Chondrocyte (in vitro differentiated cells): ENCODE results near the gene NBAS. TPM values are rescaled to one million over a fixed set of nuclear protein-coding genes. Genes with fewer than 3 reads are reported as not detected.
"Not testable (repeated sequence)": the region's sequence is repeated elsewhere in the genome, so short reads cannot be mapped to it uniquely, and the experiment has no call there.

Experiments used
- DNase-seq: peaks from one replicate; pipeline ENCODE4 v3.0.0; 2021; ENCODE audit warnings: mixed read lengths, low spot score
- H3K27ac Mint-ChIP-seq: one replicate; pipeline ENCODE4 v1.8.0; 2021; ENCODE audit warnings: mild to moderate bottlenecking, moderate library complexity, mixed read lengths; ENCODE audit not compliant: unreplicated experiment
- H3K27me3 Mint-ChIP-seq: 2 replicates; pipeline ENCODE4 v1.8.0; 2021; ENCODE audit warnings: low read depth, mixed read lengths
- H3K36me3 Mint-ChIP-seq: 2 replicates; pipeline ENCODE4 v1.8.0; 2021; ENCODE audit warnings: low read depth, mixed read lengths
- H3K4me1 Mint-ChIP-seq: 2 replicates; pipeline ENCODE4 v1.8.0; 2021; ENCODE audit warnings: low read depth, mild to moderate bottlenecking, mixed read lengths
- H3K4me3 Mint-ChIP-seq: one replicate; pipeline ENCODE4 v1.8.0; 2021; ENCODE audit warnings: mild to moderate bottlenecking, moderate library complexity, mixed read lengths; ENCODE audit not compliant: unreplicated experiment
- H3K9me3 Mint-ChIP-seq: 2 replicates; pipeline ENCODE4 v1.8.0; 2021; ENCODE audit warnings: low read depth, mixed read lengths
- CTCF ChIP-seq: fragments of 200-600 bp; sonication (generic); IDR thresholded peaks from 2 replicates; pipeline ENCODE4 v1.5.0; 2021; ENCODE audit warnings: antibody characterized with exemption, mild to moderate bottlenecking, moderate library complexity
- total RNA-seq: library from RNA; stranded (reverse); gene quantifications from 3 replicates; pipeline ENCODE4 v1.2.1, GENCODE V29; 2021

NBAS gene
- total RNA-seq, 1 donor from 2014 or later, result 47.6 TPM

- peaks cover 24% of the 10 kb centered on the region for H3K4me1 Mint-ChIP-seq
- TF ChIP-seq CTCF, result no peak
- H3K36me3 Mint-ChIP-seq, result peaks cover 16% of the 10 kb centered on the region
- H3K27ac Mint-ChIP-seq, result no peak overlapping the region
- H3K9me3 Mint-ChIP-seq, result no peaks in the 10 kb centered on the region
- H3K27me3 Mint-ChIP-seq, result no peaks in the 10 kb centered on the region
- no peak overlapping the region for H3K4me3 Mint-ChIP-seq
- DNase-seq, result no peak
Measured at GRCh38 chr2:15507697-15508096, 53.4 kb downstream of the NBAS start.

GRCh38 chr2:15507061-15507460 lies 54.1 kb downstream of the NBAS start:
- Mint-ChIP-seq H3K9me3 (no peaks in the 10 kb centered on the region), H3K27ac (peak overlapping the region; percentile 82), H3K4me3 (no peak overlapping the region), H3K27me3 (no peaks in the 10 kb centered on the region), H3K36me3 (peaks cover 14% of the 10 kb centered on the region), H3K4me1 (peaks cover 24% of the 10 kb centered on the region)
- TF ChIP-seq CTCF, result no peak
- DNase-seq, result no peak

- no peaks in the 10 kb centered on the region for H3K9me3 Mint-ChIP-seq
- DNase-seq, result no peak
- peaks cover 24% of the 10 kb centered on the region for H3K4me1 Mint-ChIP-seq
- H3K27me3 Mint-ChIP-seq, result no peaks in the 10 kb centered on the region
- no peak for TF ChIP-seq CTCF
- H3K27ac Mint-ChIP-seq, result peak overlapping the region; percentile 82
- peaks cover 14% of the 10 kb centered on the region for H3K36me3 Mint-ChIP-seq
- peak overlapping the region; percentile 7 for H3K4me3 Mint-ChIP-seq
Measured at GRCh38 chr2:15506229-15506819, 54.8 kb downstream of the NBAS start.

- no peak for DNase-seq
- no peak for TF ChIP-seq CTCF
- H3K27ac Mint-ChIP-seq, result no peak overlapping the region
- no peak overlapping the region for H3K4me3 Mint-ChIP-seq
- peaks cover 9% of the 10 kb centered on the region for H3K36me3 Mint-ChIP-seq
- H3K4me1 Mint-ChIP-seq, result peaks cover 24% of the 10 kb centered on the region
- no peaks in the 10 kb centered on the region for H3K27me3 Mint-ChIP-seq
- no peaks in the 10 kb centered on the region for H3K9me3 Mint-ChIP-seq
Measured at GRCh38 chr2:15504882-15505663, 56.1 kb downstream of the NBAS start.

- H3K4me1 Mint-ChIP-seq, H3K27ac Mint-ChIP-seq, H3K9me3 Mint-ChIP-seq, H3K4me3 Mint-ChIP-seq, H3K27me3 Mint-ChIP-seq, DNase-seq: not testable (repeated sequence)
- peaks cover 23% of the 10 kb centered on the region for H3K36me3 Mint-ChIP-seq
Measured at GRCh38 chr2:15499251-15499650, 61.9 kb downstream of the NBAS start.
